ENCODE data around the gene SLC6A7. TPM values are rescaled to one million over a fixed set of nuclear protein-coding genes. Genes with fewer than 3 reads are reported as not detected.

The SLC6A7 gene
- polyA plus RNA-seq, 1 of the 3 experiments (the other 2 are of a cell fraction) = not detected

- Histone ChIP-seq H3K4me2 (no peak overlapping the region), H3K27ac (ENCODE audit: low read depth in 2 of 2, low read length in 1 of 2) (no peak overlapping the region), H3K36me3 (replicated peaks in 1 of 2; ENCODE audit: control insufficient read depth in 1 of 2, insufficient read depth in 2 of 2, low read length in 1 of 2) (no peaks in the 10 kb centered on the region), H3K9me2 (no peaks in the 10 kb centered on the region), H3K9ac (no peak overlapping the region), H3K27me3 (ENCODE audit: insufficient read depth) (no peaks in the 10 kb centered on the region; the same call in 1 of the 2 replicates), H3K9me3 (no peaks in the 10 kb centered on the region), H3K4me3 (ENCODE audit: low read depth in 2 of 2, low read length in 1 of 2) (no peak overlapping the region), H3K4me1 (ENCODE audit: control insufficient read depth in 1 of 2, insufficient read depth in 2 of 2, low read depth in 1 of 2, low read length in 1 of 2) (0 out of 4 replicates have a peak, but pooled peaks cover 0 to 4% of the 10 kb centered on the region in 2 experiments), H2AFZ (ENCODE audit: low read depth) (no peak overlapping the region), H3F3A (replicated peaks; ENCODE audit: insufficient read depth) (no peaks in the 10 kb centered on the region), H3K79me2 (ENCODE audit: insufficient read depth) (no peaks in the 10 kb centered on the region), H4K20me1 (ENCODE audit: insufficient read depth) (no peaks in the 10 kb centered on the region)
- DNase-seq = no peak
- POLR2A ChIA-PET = no interaction called here
- WGBS (ENCODE audit: low lambda C conversion rate) = 95% methylated on average over 4 of the region's 13 CpGs
- CTCF ChIA-PET = interaction anchor here (0.5 to 2.7 kb wide), 2 partner anchors 13 to 54 kb away, joined by 3 to 16 read pairs; no protein-coding TSS in a partner anchor
- TF ChIP-seq MEF2A (IDR thresholded peaks at IDR 0.05; ENCODE audit: borderline replicate concordance, low read depth) = no peak
- TF ChIP-seq USF1 (IDR thresholded peaks at IDR 0.05; ENCODE audit: borderline replicate concordance, low read depth) = no peak
- no peak for TF ChIP-seq SMC3 (IDR thresholded peaks at IDR 0.05; ENCODE audit: low read depth, low read length)
- TF ChIP-seq SIN3A (IDR thresholded peaks at IDR 0.05; ENCODE audit: borderline replicate concordance, low read depth, low read length) = no peak
- no peak for TF ChIP-seq MAX (IDR thresholded peaks at IDR 0.05; ENCODE audit: low read depth)
- TF ChIP-seq YY1 (IDR thresholded peaks at IDR 0.05; ENCODE audit: low read depth) = no peak
- TF ChIP-seq IRF3 (IDR thresholded peaks at IDR 0.05; ENCODE audit: low read depth, low read length) = no peak
- TF ChIP-seq FOXM1 (IDR thresholded peaks at IDR 0.05; ENCODE audit: low read depth) = no peak
- no peak for TF ChIP-seq RXRA (IDR thresholded peaks at IDR 0.05; ENCODE audit: borderline replicate concordance, low read depth)
- no peak for TF ChIP-seq RCOR1 (IDR thresholded peaks at IDR 0.05; ENCODE audit: low read length)
- no peak for TF ChIP-seq RFX5 (IDR thresholded peaks at IDR 0.05; ENCODE audit: low read length)
- no peak for TF ChIP-seq NFIC (IDR thresholded peaks at IDR 0.05; ENCODE audit: borderline replicate concordance)
- no peak for TF ChIP-seq NRF1 (IDR thresholded peaks at IDR 0.05; ENCODE audit: low read depth, low read length)
- no peak for TF ChIP-seq FOXJ3 (CRISPR knock-in tag; IDR thresholded peaks at IDR 0.05)
- TF ChIP-seq EZH2phosphoT487 (IDR thresholded peaks at IDR 0.05; ENCODE audit: borderline replicate concordance, low read depth) = no peak
- TF ChIP-seq EP300 (IDR thresholded peaks at IDR 0.05; ENCODE audit: borderline replicate concordance in 1 of 2, low read depth in 1 of 2, low read length in 1 of 2) = no peak
- TF ChIP-seq POLR2AphosphoS5 (IDR thresholded peaks at IDR 0.05; ENCODE audit: low read depth, low read length) = no peak
- no peak for TF ChIP-seq GATA2 (CRISPR knock-in tag; IDR thresholded peaks at IDR 0.05)
- no peak for TF ChIP-seq TAF1 (IDR thresholded peaks at IDR 0.05; ENCODE audit: borderline replicate concordance, low read depth, low read length)
- TF ChIP-seq FOSL2 (IDR thresholded peaks at IDR 0.05; ENCODE audit: borderline replicate concordance, low read depth) = no peak
Measured at GRCh38 chr5:150204590-150204960, 14.7 kb downstream of the SLC6A7 start.
